GM12878 (cell line): ENCODE results near the gene CCDC184. TPM values are rescaled to one million over a fixed set of nuclear protein-coding genes. Genes with fewer than 3 reads are reported as not detected.

Experiments
- ATAC-seq: fragments of 200-7000 bp; cut with Tn5 transposase; 3 replicates; pipeline ENCODE4 v1.9.1; 2020; ENCODE audit warnings: mild to moderate bottlenecking, moderate library complexity
- BruUV-seq: library from RNA; stranded (reverse); fragments of 400-500 nt; replicated peaks from 2 replicates; lab custom pipeline; 2021; lab: Mats Ljungman, UMichigan
- CTCF ChIA-PET: fragments of 300-600 bp; sonication (Branson Sonifier 250); formaldehyde crosslinking; extraction: SDS; loops from one replicate; lab custom pipeline; 2021; ENCODE audit warnings: inconsistent platforms; lab: Yijun Ruan, JAX
- POLR2A ChIA-PET: fragments of 350-600 bp; formaldehyde crosslinking; extraction: SDS; loops from one replicate; lab custom pipeline; 2021; ENCODE audit warnings: inconsistent platforms; lab: Charles Lee
- RAD21 ChIA-PET: fragments of 300-600 bp; sonication (Branson Sonifier 250); formaldehyde crosslinking; loops from one replicate; lab custom pipeline; 2023; ENCODE audit warnings: antibody characterized with exemption; ENCODE audit not compliant: unreplicated experiment; lab: Charles Lee
- SMC1A ChIA-PET: fragments of 300-600 bp; sonication (Branson Sonifier 250); formaldehyde crosslinking; loops from one replicate; lab custom pipeline; 2023; ENCODE audit not compliant: unreplicated experiment, uncharacterized antibody; lab: Charles Lee
- DNase-seq: peaks from one replicate; pipeline ENCODE4 v3.0.0-alpha.2; 2011; ENCODE audit warnings: low read depth, low spot score
- FAIRE-seq: peaks from 3 replicates; lab custom pipeline; 2011; peaks lifted over from hg19 to GRCh38; lab: Jason Lieb, UNC
- H2AFZ ChIP-seq: 2 replicates; pipeline ENCODE4 v1.6.0; 2011; ENCODE audit warnings: low read depth, low read length, control low read depth; ENCODE audit not compliant: control insufficient read depth
- H3K27ac ChIP-seq: 2 replicates; pipeline ENCODE4 v1.5.1; 2011; ENCODE audit warnings: control low read depth; ENCODE audit not compliant: control insufficient read depth, insufficient read depth
- H3K27me3 ChIP-seq, 2 experiments: replicated peaks in 1 of 2; 2 replicates each; pipeline versions ENCODE4 v1.6.0 to v1.6.1; 2011; ENCODE audit warnings: low read length in 1 of 2; ENCODE audit not compliant: control insufficient read depth in 2 of 2, insufficient read depth in 2 of 2
- H3K36me3 ChIP-seq, 2 experiments: 2 replicates each; pipeline ENCODE4 v1.5.1; 2011; ENCODE audit warnings: low read length in 1 of 2; ENCODE audit not compliant: control insufficient read depth in 2 of 2, insufficient read depth in 2 of 2
- H3K4me1 ChIP-seq: 2 replicates; pipeline ENCODE4 v1.6.1; 2011; ENCODE audit warnings: mild to moderate bottlenecking, low read length, moderate library complexity, mixed read lengths; ENCODE audit not compliant: control insufficient read depth, insufficient read depth
- H3K4me2 ChIP-seq: 2 replicates; pipeline ENCODE4 v1.6.0; 2011; ENCODE audit warnings: control low read depth; ENCODE audit not compliant: control insufficient read depth, insufficient read depth
- H3K4me3 ChIP-seq: fragments of 200-600 bp; sonication (generic); 2 replicates; pipeline ENCODE4 v1.5.1; 2016
- H3K79me2 ChIP-seq: 2 replicates; pipeline ENCODE4 v1.6.0; 2011; ENCODE audit warnings: low read length; ENCODE audit not compliant: control insufficient read depth, insufficient read depth
- H3K9ac ChIP-seq: 2 replicates; pipeline ENCODE4 v1.8.0; 2011; ENCODE audit warnings: low read length, control low read depth, mixed read lengths; ENCODE audit not compliant: control insufficient read depth, insufficient read depth
- H3K9me3 ChIP-seq: replicated peaks from 3 replicates; pipeline ENCODE4 v1.5.1; 2011; ENCODE audit warnings: mild to moderate bottlenecking, low read length; ENCODE audit not compliant: control insufficient read depth, insufficient read depth
- H4K20me1 ChIP-seq: 2 replicates; pipeline ENCODE4 v1.6.0; 2011; ENCODE audit not compliant: control insufficient read depth, insufficient read depth
- ATF3 ChIP-seq: IDR thresholded peaks from 2 replicates; pipeline ENCODE4 v1.6.1; 2011; ENCODE audit warnings: low read depth, mild to moderate bottlenecking, low read length, moderate library complexity, borderline replicate concordance; ENCODE audit errors: extremely low read depth
- EGR1 ChIP-seq, 2 experiments: IDR thresholded peaks; 1 replicate in 1 of 2; 2 replicates in 1 of 2; pipeline ENCODE4 v1.6.1; 2011 to 2012; ENCODE audit warnings: low read depth in 2 of 2, low read length in 2 of 2, borderline replicate concordance in 1 of 2, mild to moderate bottlenecking in 1 of 2, moderate library complexity in 1 of 2
- EP300 ChIP-seq, 2 experiments: fragments of 150-350 bp in 1 of 2; IDR thresholded peaks; 2 replicates each; pipeline ENCODE4 v1.6.1; 2011 to 2012; ENCODE audit warnings: low read depth in 2 of 2, low read length in 2 of 2, borderline replicate concordance in 1 of 2, improper control_type of control experiment in 1 of 2, inconsistent platforms in 1 of 2; ENCODE audit not compliant: control insufficient read depth in 1 of 2
- GABPA ChIP-seq: IDR thresholded peaks from 2 replicates; pipeline ENCODE4 v1.6.1; 2014; ENCODE audit warnings: antibody characterized with exemption, low read depth, mild to moderate bottlenecking, inconsistent platforms
- HDAC2 ChIP-seq: fragments of 200-600 bp; sonication (generic); IDR thresholded peaks from 2 replicates; pipeline ENCODE4 v1.6.1; 2017
- HDGF ChIP-seq: fragments of 450-650 bp; IDR thresholded peaks from 2 replicates; pipeline ENCODE4 v1.6.1; 2016; ENCODE audit warnings: antibody characterized with exemption
- KAT2A ChIP-seq: conservative IDR thresholded peaks from 2 replicates; pipeline ENCODE4 v1.6.1; 2011; ENCODE audit warnings: low read depth, low read length; ENCODE audit not compliant: control insufficient read depth
- MAX ChIP-seq: IDR thresholded peaks from 2 replicates; pipeline ENCODE4 v1.6.1; 2012; ENCODE audit warnings: low read depth, low read length, improper control_type of control experiment
- NFXL1 ChIP-seq: fragments of 450-650 bp; IDR thresholded peaks from 2 replicates; pipeline ENCODE4 v1.6.1; 2017; ENCODE audit warnings: antibody characterized with exemption, mild to moderate bottlenecking, borderline replicate concordance
- NFYA ChIP-seq: IDR thresholded peaks from 2 replicates; pipeline ENCODE4 v1.6.1; 2011; ENCODE audit warnings: low read depth, mild to moderate bottlenecking, low read length, improper control_type of control experiment, borderline replicate concordance
- PBX3 ChIP-seq: IDR thresholded peaks from 2 replicates; pipeline ENCODE4 v1.6.1; 2011; ENCODE audit warnings: mild to moderate bottlenecking, low read depth, low read length, moderate library complexity; ENCODE audit not compliant: insufficient replicate concordance
- PRDM15 ChIP-seq: fragments of 450-650 bp; formaldehyde crosslinking; IDR thresholded peaks from 2 replicates; pipeline ENCODE4 v1.4.0; 2020; ENCODE audit warnings: mild to moderate bottlenecking, moderate library complexity
- SMAD1 ChIP-seq: fragments of 450-650 bp; IDR thresholded peaks from 2 replicates; pipeline ENCODE4 v1.6.1; 2018; ENCODE audit warnings: mild to moderate bottlenecking, low read depth; ENCODE audit not compliant: partially characterized antibody
- SPI1 ChIP-seq: IDR thresholded peaks from 2 replicates; pipeline ENCODE4 v1.6.1; 2011; ENCODE audit warnings: low read depth, mild to moderate bottlenecking, low read length, moderate library complexity, borderline replicate concordance; ENCODE audit not compliant: insufficient read depth
- STAT3 ChIP-seq: IDR thresholded peaks from 2 replicates; pipeline ENCODE4 v1.6.1; 2011; ENCODE audit warnings: low read depth, low read length, improper control_type of control experiment
- TBL1XR1 ChIP-seq: IDR thresholded peaks from 2 replicates; pipeline ENCODE4 v1.6.1; 2012; ENCODE audit warnings: low read depth, low read length, improper control_type of control experiment
- WRNIP1 ChIP-seq: IDR thresholded peaks from 2 replicates; pipeline ENCODE4 v1.6.1; 2011; ENCODE audit warnings: low read depth, low read length, improper control_type of control experiment, borderline replicate concordance
- ZBED1 ChIP-seq: IDR thresholded peaks from 2 replicates; pipeline ENCODE4 v1.6.1; 2016; ENCODE audit warnings: borderline replicate concordance
- in situ Hi-C: fragments of 300-500 bp; cut with MboI; formaldehyde crosslinking; loops from 9 replicates; pipeline ENCODE4 v1.14.3; 2018; ENCODE audit warnings: mixed read lengths
- intact Hi-C: fragments of 100-400 bp; cut with micrococcal nuclease; formaldehyde crosslinking; loops from one replicate; pipeline ENCODE4 v1.14.2; 2022; ENCODE audit not compliant: unreplicated experiment
- polyA plus RNA-seq, 11 experiments: library from polyadenylated mRNA; depleted of rRNA in 4 of 11; unstranded in 6 of 11; stranded (reverse) in 5 of 11; fragments of >200 nt; fragmentation: Nextera tagmentation in 4 of 11; fragmentation: Illumina TruSeq in 1 of 11; extraction: Ambion mirVana in 4 of 11; extraction: Trizol in 1 of 11; gene quantifications; 1 replicate in 1 of 11; 2 replicates in 10 of 11; pipeline versions ENCODE4 v1.2.1 to v1.2.3, GENCODE V29; 2011 to 2016; ENCODE audit warnings: inconsistent platforms in 2 of 11, missing spikeins in 2 of 11, low read depth in 1 of 11
- total RNA-seq, 4 experiments: library from RNA; depleted of rRNA in 3 of 4; stranded (reverse); fragments of >200 nt in 3 of 4; fragmentation: Illumina TruSeq in 1 of 4; extraction: Trizol in 1 of 4; gene quantifications; 2 replicates each; pipeline versions ENCODE4 v1.2.1 to v1.2.3, GENCODE V29; 2013 to 2021

CCDC184 gene
- total and polyA plus RNA-seq, 10 of the 15 experiments (the other 5 are each of a cell fraction or from before 2014, with no cell fraction given): not detected

GRCh38 chr12:48189331-48190125 lies 6.1 kb downstream of the CCDC184 start (continued):
- TF ChIP-seq ZBED1 (no peak), KAT2A (no peak), MAX (no peak), SMAD1 (no peak), HDGF (no peak), TBL1XR1 (no peak), EP300 (IDR thresholded peaks at IDR 0.05; ENCODE audit: borderline replicate concordance in 1 of 2, control insufficient read depth in 1 of 2, low read depth in 2 of 2, low read length in 2 of 2) (no peak), NFXL1 (no peak), STAT3 (no peak), HDAC2 (no peak)

- Histone ChIP-seq H3K9me3 (no peaks in the 10 kb centered on the region), H4K20me1 (no peaks in the 10 kb centered on the region), H2AFZ (no peak overlapping the region), H3K4me1 (no peaks in the 10 kb centered on the region), H3K4me2 (no peak overlapping the region), H3K27me3 (peaks cover 0 to 2% of the 10 kb centered on the region in 2 experiments; a peak in 1 of 4 replicates), H3K27ac (no peak overlapping the region), H3K79me2 (no peaks in the 10 kb centered on the region), H3K4me3 (no peak overlapping the region), H3K36me3 (no peaks in the 10 kb centered on the region), H3K9ac (no peak overlapping the region)
- no TSS peak for BruUV-seq
- in situ Hi-C loops (no loop called here), intact Hi-C loops (loop anchor here (10.0 kb wide), 1 partner anchor 164 kb away; the partner anchor contains the start of gene ZNF641)
- CTCF ChIA-PET: no interaction called here
- POLR2A ChIA-PET: no interaction called here
- DNase-seq (no peak), ATAC-seq (no peak), FAIRE-seq (no peak)
- RAD21 ChIA-PET: no interaction called here
- SMC1A ChIA-PET: no interaction called here
- no peak for TF ChIP-seq PRDM15
- TF ChIP-seq SPI1: no peak
- TF ChIP-seq EGR1 (IDR thresholded peaks at IDR 0.05; ENCODE audit: borderline replicate concordance in 1 of 2, low read depth in 2 of 2, low read length in 2 of 2): no peak
- TF ChIP-seq ATF3: no peak
- TF ChIP-seq NFYA: no peak
- no peak for TF ChIP-seq GABPA
- no peak for TF ChIP-seq PBX3
- TF ChIP-seq WRNIP1: no peak
Measured at GRCh38 chr12:48191096-48191495, 7.7 kb downstream of the CCDC184 start.
